Measurements from ENCODE around the gene LCE1F.

DNA sequence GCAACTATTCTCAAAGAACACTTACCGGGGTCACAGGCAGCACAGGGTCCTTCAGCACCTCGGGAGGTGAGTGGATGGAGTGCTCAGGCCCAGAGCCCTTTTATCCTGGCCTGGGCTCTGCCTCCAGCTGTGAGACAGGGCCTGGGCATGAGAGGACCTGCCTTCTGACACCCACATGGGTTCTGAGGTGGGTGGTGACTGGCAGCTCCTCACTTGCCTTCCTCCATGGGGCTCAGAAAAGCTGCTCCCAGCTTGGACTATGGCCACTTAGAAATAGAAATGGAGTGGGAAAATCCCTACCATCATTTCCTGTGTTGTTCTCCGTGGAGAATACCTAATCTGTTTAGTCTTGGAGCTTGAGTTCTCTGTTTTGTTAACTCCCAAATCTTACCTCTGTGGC lies 31.6 kb downstream of the LCE1F start, which contains the start of gene LCE1C:
- TF ChIP-seq CTCF (IDR thresholded peaks at IDR 0.05; ENCODE audit: low read length) (no peak), EZH2phosphoT487 (IDR thresholded peaks at IDR 0.05; ENCODE audit: low read length) (no peak), EZH2 (optimal IDR thresholded peaks at IDR 0.05; ENCODE audit: low read depth, low read length) (no peak)
